Sigmoid colon (tissue), 4 donors: ENCODE measurements around the gene CAPN2.

ENCODE experiments used
- CTCF ChIP-seq, 4 experiments: fragments of 450-650 bp in 3 of 4; fragments of 200-600 bp in 1 of 4; IDR thresholded peaks; one replicate each; pipeline ENCODE4 v1.5.1; 2016 to 2019; ENCODE audit warnings: antibody characterized with exemption in 4 of 4, mild to moderate bottlenecking in 3 of 4, moderate library complexity in 2 of 4
- EP300 ChIP-seq, 4 donors: sonication (generic); formaldehyde crosslinking; IDR thresholded peaks; one replicate each; pipeline ENCODE4 v1.6.1; 2017; ENCODE audit warnings: antibody characterized with exemption in 4 of 4
- POLR2A ChIP-seq, 2 donors: fragments of 450-650 bp; IDR thresholded peaks; one replicate each; pipeline ENCODE4 v1.6.1; 2016; ENCODE audit warnings: antibody characterized with exemption in 2 of 2, mild to moderate bottlenecking in 2 of 2, moderate library complexity in 2 of 2
- POLR2AphosphoS5 ChIP-seq, 4 donors: sonication (generic); formaldehyde crosslinking; IDR thresholded peaks; one replicate each; pipeline ENCODE4 v1.6.1; 2017; ENCODE audit warnings: antibody characterized with exemption in 4 of 4

GRCh38 chr1:223667484-223668182 is 44.7 kb upstream of the CAPN2 start:
- TF ChIP-seq POLR2A (IDR thresholded peaks at IDR 0.05) (no peak), POLR2AphosphoS5 (IDR thresholded peaks at IDR 0.05) (no peak), CTCF (IDR thresholded peaks at IDR 0.05) (no peak), EP300 (IDR thresholded peaks at IDR 0.05) (no peak)
